Measurements from ENCODE around the gene ANKS1A. TPM values are rescaled to one million over a fixed set of nuclear protein-coding genes. Genes with fewer than 3 reads are reported as not detected.
"Not testable (repeated sequence)": the region's sequence is repeated elsewhere in the genome, so short reads cannot be mapped to it uniquely, and the experiment has no call there.

Gene ANKS1A
- total RNA-seq, 1 experiment from 2014 or later: 14.4 TPM

DNA sequence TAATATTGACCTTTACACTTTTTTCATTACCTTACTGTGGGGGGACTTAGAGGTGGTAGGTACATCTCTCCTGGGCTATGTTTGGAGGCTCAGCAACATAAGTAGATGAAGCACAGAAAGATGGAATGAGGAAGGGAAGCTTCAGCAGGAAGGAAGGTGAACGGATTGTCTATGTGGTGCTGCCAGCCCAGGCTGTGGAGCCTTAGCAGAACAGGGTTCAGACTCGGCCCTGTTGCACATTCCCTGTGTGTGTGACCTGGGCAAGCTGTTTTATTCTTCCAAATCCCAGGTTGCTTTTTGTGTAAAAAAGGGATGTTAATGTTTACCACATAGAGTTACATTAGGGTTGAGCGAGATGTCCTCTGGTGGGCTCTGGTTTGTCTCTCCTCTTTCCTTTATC is 41.2 kb downstream of the ANKS1A start:
- intact Hi-C loops (cut with micrococcal nuclease; ENCODE audit: unreplicated experiment): no loop called here
- ChIA-PET CTCF (no interaction called here), POLR2A (no interaction called here)
- no peak for ATAC-seq
- H3K36me3 ChIP-seq (ENCODE audit: control insufficient read depth, insufficient read depth, low read length): no peaks in the 10 kb centered on the region
- no peak overlapping the region for H3K4me3 ChIP-seq (ENCODE audit: low read depth in 2 of 2, low read length in 2 of 2)
- in situ Hi-C loops (cut with HindIII; ENCODE audit: low pct_unique_long_range_greater_than_20kb, low sequenced_read_pairs): no loop called here
- no peak overlapping the region for H3K27ac ChIP-seq (ENCODE audit: low read length)
- DNase-seq (ENCODE audit: low read depth, low spot score): no peak
- no peaks in the 10 kb centered on the region for H3K27me3 ChIP-seq (ENCODE audit: control insufficient read depth, insufficient read depth, low read length)
- TF ChIP-seq, protein P1, sequence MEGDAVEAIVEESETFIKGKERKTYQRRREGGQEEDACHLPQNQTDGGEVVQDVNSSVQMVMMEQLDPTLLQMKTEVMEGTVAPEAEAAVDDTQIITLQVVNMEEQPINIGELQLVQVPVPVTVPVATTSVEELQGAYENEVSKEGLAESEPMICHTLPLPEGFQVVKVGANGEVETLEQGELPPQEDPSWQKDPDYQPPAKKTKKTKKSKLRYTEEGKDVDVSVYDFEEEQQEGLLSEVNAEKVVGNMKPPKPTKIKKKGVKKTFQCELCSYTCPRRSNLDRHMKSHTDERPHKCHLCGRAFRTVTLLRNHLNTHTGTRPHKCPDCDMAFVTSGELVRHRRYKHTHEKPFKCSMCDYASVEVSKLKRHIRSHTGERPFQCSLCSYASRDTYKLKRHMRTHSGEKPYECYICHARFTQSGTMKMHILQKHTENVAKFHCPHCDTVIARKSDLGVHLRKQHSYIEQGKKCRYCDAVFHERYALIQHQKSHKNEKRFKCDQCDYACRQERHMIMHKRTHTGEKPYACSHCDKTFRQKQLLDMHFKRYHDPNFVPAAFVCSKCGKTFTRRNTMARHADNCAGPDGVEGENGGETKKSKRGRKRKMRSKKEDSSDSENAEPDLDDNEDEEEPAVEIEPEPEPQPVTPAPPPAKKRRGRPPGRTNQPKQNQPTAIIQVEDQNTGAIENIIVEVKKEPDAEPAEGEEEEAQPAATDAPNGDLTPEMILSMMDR (IDR thresholded peaks at IDR 0.05): no peak
- TF ChIP-seq POLR2AphosphoS5 (IDR thresholded peaks at IDR 0.05; ENCODE audit: low read depth, low read length) (no peak), TCF7L2 (IDR thresholded peaks at IDR 0.05; ENCODE audit: low read depth, low read length) (no peak), SIN3A (IDR thresholded peaks at IDR 0.05; ENCODE audit: borderline replicate concordance, insufficient read depth, low read depth, low read length) (no peak)
- TF ChIP-seq, protein P2, sequence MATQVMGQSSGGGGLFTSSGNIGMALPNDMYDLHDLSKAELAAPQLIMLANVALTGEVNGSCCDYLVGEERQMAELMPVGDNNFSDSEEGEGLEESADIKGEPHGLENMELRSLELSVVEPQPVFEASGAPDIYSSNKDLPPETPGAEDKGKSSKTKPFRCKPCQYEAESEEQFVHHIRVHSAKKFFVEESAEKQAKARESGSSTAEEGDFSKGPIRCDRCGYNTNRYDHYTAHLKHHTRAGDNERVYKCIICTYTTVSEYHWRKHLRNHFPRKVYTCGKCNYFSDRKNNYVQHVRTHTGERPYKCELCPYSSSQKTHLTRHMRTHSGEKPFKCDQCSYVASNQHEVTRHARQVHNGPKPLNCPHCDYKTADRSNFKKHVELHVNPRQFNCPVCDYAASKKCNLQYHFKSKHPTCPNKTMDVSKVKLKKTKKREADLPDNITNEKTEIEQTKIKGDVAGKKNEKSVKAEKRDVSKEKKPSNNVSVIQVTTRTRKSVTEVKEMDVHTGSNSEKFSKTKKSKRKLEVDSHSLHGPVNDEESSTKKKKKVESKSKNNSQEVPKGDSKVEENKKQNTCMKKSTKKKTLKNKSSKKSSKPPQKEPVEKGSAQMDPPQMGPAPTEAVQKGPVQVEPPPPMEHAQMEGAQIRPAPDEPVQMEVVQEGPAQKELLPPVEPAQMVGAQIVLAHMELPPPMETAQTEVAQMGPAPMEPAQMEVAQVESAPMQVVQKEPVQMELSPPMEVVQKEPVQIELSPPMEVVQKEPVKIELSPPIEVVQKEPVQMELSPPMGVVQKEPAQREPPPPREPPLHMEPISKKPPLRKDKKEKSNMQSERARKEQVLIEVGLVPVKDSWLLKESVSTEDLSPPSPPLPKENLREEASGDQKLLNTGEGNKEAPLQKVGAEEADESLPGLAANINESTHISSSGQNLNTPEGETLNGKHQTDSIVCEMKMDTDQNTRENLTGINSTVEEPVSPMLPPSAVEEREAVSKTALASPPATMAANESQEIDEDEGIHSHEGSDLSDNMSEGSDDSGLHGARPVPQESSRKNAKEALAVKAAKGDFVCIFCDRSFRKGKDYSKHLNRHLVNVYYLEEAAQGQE (IDR thresholded peaks at IDR 0.05; ENCODE audit: insufficient read depth in 1 of 2, low read depth in 2 of 2, low read length in 1 of 2): no peak
- BruUV-seq (replicated peaks): no TSS peak
- no peaks in the 10 kb centered on the region for H3K4me1 ChIP-seq (ENCODE audit: control insufficient read depth, insufficient read depth, low read length)
- H3K9me3 ChIP-seq (ENCODE audit: control insufficient read depth, insufficient read depth, low read depth, low read length): no peaks in the 10 kb centered on the region

DNA sequence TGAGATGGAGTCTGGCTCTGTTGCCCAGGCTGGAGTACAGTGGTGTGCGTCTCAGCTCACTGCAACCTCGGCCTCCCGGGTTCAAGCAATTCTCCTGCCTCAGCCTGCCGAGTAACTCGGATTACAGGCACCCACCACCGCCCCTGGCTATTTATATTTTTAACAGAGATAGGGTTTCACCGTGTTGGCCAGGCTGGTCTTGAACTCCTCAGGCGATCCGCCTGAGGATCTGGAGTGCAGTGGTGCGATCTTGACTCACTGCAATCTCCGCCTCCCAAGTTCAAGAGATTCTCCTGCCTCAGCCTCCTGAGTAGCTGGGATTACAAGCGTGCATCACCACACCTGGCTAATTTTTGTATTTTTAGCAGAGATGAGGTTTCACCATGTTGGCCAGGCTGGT is 43.1 kb downstream of the ANKS1A start:
- ATAC-seq; CTCF ChIA-PET; POLR2A ChIA-PET; intact Hi-C loops (cut with micrococcal nuclease; ENCODE audit: unreplicated experiment); DNase-seq (ENCODE audit: low read depth, low spot score); H3K27me3 ChIP-seq (ENCODE audit: control insufficient read depth, insufficient read depth, low read length); H3K27ac ChIP-seq (ENCODE audit: low read length); BruUV-seq (replicated peaks); in situ Hi-C loops (cut with HindIII; ENCODE audit: low pct_unique_long_range_greater_than_20kb, low sequenced_read_pairs); H3K4me3 ChIP-seq (ENCODE audit: low read depth in 2 of 2, low read length in 2 of 2); H3K9me3 ChIP-seq (ENCODE audit: control insufficient read depth, insufficient read depth, low read depth, low read length); H3K36me3 ChIP-seq (ENCODE audit: control insufficient read depth, insufficient read depth, low read length); H3K4me1 ChIP-seq (ENCODE audit: control insufficient read depth, insufficient read depth, low read length): not testable (repeated sequence)

DNA sequence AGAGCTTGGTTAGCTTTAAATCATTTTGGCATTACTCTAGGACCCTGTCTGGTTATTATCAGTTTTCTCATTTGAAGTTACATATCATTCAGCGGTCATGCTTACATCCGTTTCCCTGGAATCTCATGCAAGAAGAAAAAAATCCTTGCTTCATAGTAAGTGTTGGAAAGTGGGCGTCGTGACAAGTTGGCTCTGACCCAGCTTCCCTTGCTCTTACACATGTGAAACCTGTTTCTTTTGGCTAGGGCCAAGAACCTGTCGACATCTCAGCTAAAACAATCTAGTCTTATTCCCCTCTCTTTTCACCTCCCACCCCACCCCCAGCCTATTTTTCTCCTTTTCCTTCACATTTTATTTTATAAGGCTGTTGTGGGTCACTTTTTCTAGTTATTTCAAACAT is 45.5 kb downstream of the ANKS1A start:
- Histone ChIP-seq H3K27ac (ENCODE audit: low read length) (no peak overlapping the region), H3K4me1 (ENCODE audit: control insufficient read depth, insufficient read depth, low read length) (no peaks in the 10 kb centered on the region), H3K4me3 (ENCODE audit: low read depth in 2 of 2, low read length in 2 of 2) (no peak overlapping the region), H3K9me3 (ENCODE audit: control insufficient read depth, insufficient read depth, low read depth, low read length) (no peaks in the 10 kb centered on the region), H3K27me3 (ENCODE audit: control insufficient read depth, insufficient read depth, low read length) (no peaks in the 10 kb centered on the region), H3K36me3 (ENCODE audit: control insufficient read depth, insufficient read depth, low read length) (no peaks in the 10 kb centered on the region)
- DNase-seq (ENCODE audit: low read depth, low spot score): no peak
- in situ Hi-C loops (cut with HindIII; ENCODE audit: low pct_unique_long_range_greater_than_20kb, low sequenced_read_pairs) (no loop called here), intact Hi-C loops (cut with micrococcal nuclease; ENCODE audit: unreplicated experiment) (no loop called here)
- no peak for ATAC-seq
- ChIA-PET CTCF (no interaction called here), POLR2A (no interaction called here)
- TF ChIP-seq TCF7L2 (IDR thresholded peaks at IDR 0.05; ENCODE audit: low read depth, low read length): no peak
- no peak for TF ChIP-seq SIN3A (IDR thresholded peaks at IDR 0.05; ENCODE audit: borderline replicate concordance, insufficient read depth, low read depth, low read length)
- TF ChIP-seq, protein P1 (IDR thresholded peaks at IDR 0.05): no peak
- no peak for TF ChIP-seq POLR2AphosphoS5 (IDR thresholded peaks at IDR 0.05; ENCODE audit: low read depth, low read length)
- TF ChIP-seq, protein P2 (IDR thresholded peaks at IDR 0.05; ENCODE audit: insufficient read depth in 1 of 2, low read depth in 2 of 2, low read length in 1 of 2): no peak
- BruUV-seq (replicated peaks): no TSS peak
